IMR-90 (cell line): Measurements from ENCODE around the gene CDC37L1. TPM values are rescaled to one million over a fixed set of nuclear protein-coding genes. Genes with fewer than 3 reads are reported as not detected.

Experiments used
- ATAC-seq: fragments of 200-7000 bp; cut with Tn5 transposase; 2 replicates; pipeline ENCODE4 v1.9.1; 2020; ENCODE audit warnings: low read depth, mild to moderate bottlenecking, moderate library complexity
- BruUV-seq: library from RNA; stranded (reverse); fragments of 400-500 nt; replicated peaks from 2 replicates; lab custom pipeline; 2021; lab: Mats Ljungman, UMichigan
- CTCF ChIA-PET: fragments of 300-600 bp; formaldehyde crosslinking; extraction: SDS; loops from one replicate; lab custom pipeline; 2021; ENCODE audit warnings: antibody characterized with exemption; lab: Yijun Ruan, JAX
- POLR2A ChIA-PET: fragments of 300-600 bp; sonication (Branson Sonifier 250); formaldehyde crosslinking; loops from one replicate; lab custom pipeline; 2022; ENCODE audit warnings: antibody characterized with exemption; ENCODE audit not compliant: unreplicated experiment; lab: Charles Lee
- DNase-seq: peaks from one replicate; pipeline ENCODE4 v3.0.0; 2013
- H2AFZ ChIP-seq: replicated peaks from 2 replicates; pipeline ENCODE3; 2013; ENCODE audit warnings: low read length, mild to moderate bottlenecking; ENCODE audit not compliant: poor library complexity
- H2AK5ac ChIP-seq: 2 replicates; pipeline ENCODE4 v1.6.1; 2013; ENCODE audit warnings: low read depth, low read length, inconsistent platforms
- H2AK9ac ChIP-seq: replicated peaks from 2 replicates; pipeline ENCODE3; 2013; ENCODE audit warnings: mild to moderate bottlenecking, low read depth, low read length, moderate library complexity; ENCODE audit not compliant: poor library complexity
- H2BK120ac ChIP-seq: 2 replicates; pipeline ENCODE4 v1.6.1; 2013; ENCODE audit warnings: low read depth, low read length, inconsistent platforms
- H2BK15ac ChIP-seq: 3 replicates; pipeline ENCODE4 v1.6.1; 2013; ENCODE audit warnings: low read depth, low read length, inconsistent platforms
- H2BK20ac ChIP-seq: 2 replicates; pipeline ENCODE4 v1.6.1; 2013; ENCODE audit warnings: low read depth, mild to moderate bottlenecking, inconsistent platforms, low read length, moderate library complexity
- H2BK5ac ChIP-seq: 2 replicates; pipeline ENCODE4 v1.6.1; 2013; ENCODE audit warnings: mild to moderate bottlenecking, low read depth, low read length, inconsistent platforms; ENCODE audit not compliant: poor library complexity, severe bottlenecking
- H3K14ac ChIP-seq: replicated peaks from 2 replicates; pipeline ENCODE4 v1.6.1; 2013; ENCODE audit warnings: low read depth, low read length, inconsistent platforms
- H3K18ac ChIP-seq: 2 replicates; pipeline ENCODE4 v1.6.1; 2013; ENCODE audit warnings: low read depth, low read length, control low read depth
- H3K23ac ChIP-seq: 2 replicates; pipeline ENCODE4 v1.6.1; 2013; ENCODE audit warnings: low read depth, low read length, inconsistent platforms
- H3K27ac ChIP-seq: 2 replicates; pipeline ENCODE4 v1.5.1; 2013; ENCODE audit warnings: mild to moderate bottlenecking, control low read depth, low read length; ENCODE audit not compliant: insufficient read depth
- H3K27me3 ChIP-seq: 2 replicates; pipeline ENCODE4 v1.6.1; 2013; ENCODE audit warnings: low read length; ENCODE audit not compliant: control insufficient read depth, insufficient read depth
- H3K36me3 ChIP-seq: 2 replicates; pipeline ENCODE4 v1.6.1; 2013; ENCODE audit warnings: low read length, mixed read lengths; ENCODE audit not compliant: control insufficient read depth, insufficient read depth
- H3K4ac ChIP-seq: 2 replicates; pipeline ENCODE4 v1.6.1; 2013; ENCODE audit warnings: low read depth, low read length, inconsistent platforms
- H3K4me1 ChIP-seq: 2 replicates; pipeline ENCODE4 v1.6.1; 2013; ENCODE audit warnings: low read length, mixed read lengths; ENCODE audit not compliant: control insufficient read depth, insufficient read depth
- H3K4me2 ChIP-seq: 2 replicates; pipeline ENCODE4 v1.6.1; 2013; ENCODE audit warnings: low read depth, mild to moderate bottlenecking, control low read depth, low read length, moderate library complexity
- H3K4me3 ChIP-seq: 2 replicates; pipeline ENCODE4 v1.5.1; 2013; ENCODE audit warnings: low read depth, mild to moderate bottlenecking, control low read depth, low read length, moderate library complexity; ENCODE audit not compliant: insufficient read depth
- H3K56ac ChIP-seq: 2 replicates; pipeline ENCODE4 v1.6.1; 2013; ENCODE audit warnings: low read length, inconsistent platforms; ENCODE audit not compliant: insufficient read depth; ENCODE audit errors: extremely low read depth
- H3K79me1 ChIP-seq, 2 experiments: 2 replicates each; pipeline ENCODE4 v1.6.1; 2013; ENCODE audit warnings: low read length in 2 of 2, inconsistent platforms in 1 of 2, low read depth in 1 of 2
- H3K9ac ChIP-seq: 2 replicates; pipeline ENCODE4 v1.6.1; 2013; ENCODE audit warnings: low read depth, low read length, control low read depth
- H3K9me1 ChIP-seq: 2 replicates; pipeline ENCODE4 v1.6.1; 2013; ENCODE audit warnings: low read length, inconsistent platforms; ENCODE audit not compliant: insufficient read depth
- H3K9me3 ChIP-seq: 2 replicates; pipeline ENCODE4 v1.6.1; 2013; ENCODE audit warnings: low read length; ENCODE audit not compliant: control insufficient read depth, insufficient read depth
- H4K20me1 ChIP-seq: 2 replicates; pipeline ENCODE4 v1.6.1; 2013; ENCODE audit warnings: low read length, inconsistent platforms; ENCODE audit not compliant: insufficient read depth
- H4K5ac ChIP-seq: 2 replicates; pipeline ENCODE4 v1.6.1; 2013; ENCODE audit warnings: mild to moderate bottlenecking, low read depth, low read length, control low read depth
- H4K8ac ChIP-seq, 2 experiments: 2 replicates each; pipeline ENCODE4 v1.6.1; 2013; ENCODE audit warnings: low read depth in 2 of 2, low read length in 2 of 2, control low read depth in 1 of 2, inconsistent platforms in 1 of 2
- H4K91ac ChIP-seq: 2 replicates; pipeline ENCODE4 v1.6.1; 2013; ENCODE audit warnings: low read depth, low read length, inconsistent platforms; ENCODE audit not compliant: insufficient read depth
- CEBPB ChIP-seq: IDR thresholded peaks from 2 replicates; pipeline ENCODE4 v1.6.1; 2012; ENCODE audit warnings: low read depth, low read length, improper control_type of control experiment
- MAFK ChIP-seq: IDR thresholded peaks from 2 replicates; pipeline ENCODE4 v1.6.1; 2012; ENCODE audit warnings: low read depth, low read length, improper control_type of control experiment
- MAZ ChIP-seq: IDR thresholded peaks from 2 replicates; pipeline ENCODE4 v1.6.1; 2012; ENCODE audit warnings: low read depth, mild to moderate bottlenecking, low read length, improper control_type of control experiment, moderate library complexity, borderline replicate concordance
- NFE2L2 ChIP-seq: fragments of 150-350 bp; IDR thresholded peaks from 2 replicates; pipeline ENCODE4 v1.6.1; 2016; ENCODE audit warnings: low read depth, mild to moderate bottlenecking, low read length
- WGBS, 2 experiments: methylation state at CpG; one replicate each; pipeline versions ENCODE4 v1.1.5 to v1.1.7; 2013; ENCODE audit warnings: missing lambda C conversion rate in 2 of 2; ENCODE audit not compliant: insufficient read length in 1 of 2; ENCODE audit errors: extremely low coverage in 2 of 2; 5-methylcytosine and 5-hydroxymethylcytosine counted together
- dilution Hi-C: fragments of 300-500 bp; cut with HindIII; formaldehyde crosslinking; loops from one replicate; pipeline ENCODE4 v1.14.3; 2018; ENCODE audit warnings: low sequenced_read_pairs; ENCODE audit not compliant: unreplicated experiment
- in situ Hi-C: fragments of 300-500 bp; cut with MboI; formaldehyde crosslinking; loops from 3 replicates; pipeline ENCODE4 v1.14.3; 2019; ENCODE audit warnings: low sequenced_read_pairs, inconsistent platforms, mixed read lengths
- intact Hi-C: fragments of 100-400 bp; cut with micrococcal nuclease; formaldehyde crosslinking; loops from 2 replicates; pipeline ENCODE4 v1.10.0; 2022
- polyA plus RNA-seq, 3 experiments: library from polyadenylated mRNA; depleted of rRNA; stranded (reverse); fragments of >200 nt; gene quantifications; 2 replicates each; pipeline ENCODE4 v1.2.3, GENCODE V29; 2012; ENCODE audit warnings: low replicate concordance in 1 of 3
- total RNA-seq: library from RNA; depleted of rRNA; stranded (reverse); fragments of >200 nt; gene quantifications from 2 replicates; pipeline ENCODE4 v1.2.3, GENCODE V29; 2012

CDC37L1 gene
- total and polyA plus RNA-seq, 2 of the 4 experiments (the other 2 are of a cell fraction), result 6.6 to 7.3 TPM

DNA sequence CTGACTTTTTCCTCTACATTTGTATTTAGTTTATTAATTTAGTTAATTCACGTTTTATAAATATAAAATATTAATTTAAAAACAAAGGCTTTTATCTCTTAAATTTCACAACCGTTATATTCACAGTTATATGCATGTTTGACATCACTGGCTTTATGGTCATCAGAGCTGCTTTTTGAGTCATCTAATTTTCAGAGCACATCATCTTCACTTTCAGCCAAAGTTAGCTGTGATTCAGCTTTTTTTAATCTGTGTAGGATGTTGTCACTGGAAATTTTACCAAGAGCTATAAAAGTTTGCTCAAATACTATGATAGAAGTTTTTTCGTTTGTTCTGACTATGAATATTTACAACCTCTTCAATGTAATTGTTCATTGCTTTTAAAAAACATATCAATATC is 12.4 kb downstream of the CDC37L1 start:
- Histone ChIP-seq H3K27ac (no peak overlapping the region), H3K4me1 (no peaks in the 10 kb centered on the region), H3K79me1 (peaks cover 6 to 60% of the 10 kb centered on the region in 2 experiments; a peak in 3 of 4 replicates), H2AK9ac (no peak overlapping the region), H3K9me3 (no peaks in the 10 kb centered on the region), H3K27me3 (no peaks in the 10 kb centered on the region), H2BK120ac (no peak overlapping the region), H2AFZ (no peak overlapping the region), H2BK20ac (no peak overlapping the region), H3K4me2 (no peak overlapping the region), H4K5ac (no peak overlapping the region), H4K20me1 (no peaks in the 10 kb centered on the region; the same call in 1 of the 2 replicates), H3K9ac (no peak overlapping the region), H2AK5ac (no peak overlapping the region), H2BK5ac (no peak overlapping the region), H3K4me3 (no peak overlapping the region), H3K4ac (no peak overlapping the region), H3K36me3 (peaks cover 22% of the 10 kb centered on the region), H3K14ac (no peak overlapping the region), H2BK15ac (no peak overlapping the region), H3K23ac (no peak overlapping the region), H3K9me1 (peaks cover 3% of the 10 kb centered on the region; the same call in 1 of the 2 replicates), H3K18ac (no peak overlapping the region), H3K56ac (no peak overlapping the region), H4K91ac (no peak overlapping the region), H4K8ac (no peak overlapping the region)
- no CpG with 5 or more reads among the region's 3 CpGs for WGBS, 2 experiments
- TF ChIP-seq MAZ (no peak), MAFK (peak; percentile 35; the same call in 1 of the 2 replicates), CEBPB (peak; percentile 32; the same call in 1 of the 2 replicates), NFE2L2 (peak; percentile 50; the same call in 1 of the 2 replicates)
- ChIA-PET CTCF (interaction anchor here (1.1 to 1.6 kb wide), 2 partner anchors 9 to 12 kb away, joined by 3 read pairs; partner anchors contain the start of gene CDC37L1), POLR2A (no interaction called here)
- in situ Hi-C loops, result loop anchor here (25.0 kb wide), 1 partner anchor 579 kb away; no protein-coding TSS in a partner anchor
- peak; percentile 24; the same call in 1 of the 2 replicates for ATAC-seq
- no TSS peak for BruUV-seq
- DNase-seq, result peak; percentile 78
- intact Hi-C loops, result no loop called here
- dilution Hi-C loops, result no loop called here
